AG09309 (cell line): Measurements from ENCODE around the gene CLRN3.

ENCODE experiments used
- DNase-seq: peaks from one replicate; pipeline ENCODE4 v3.0.0-alpha.2; 2010; ENCODE audit warnings: low read depth
- H3K4me3 ChIP-seq: 2 replicates; pipeline ENCODE4 v1.5.1; 2011; ENCODE audit warnings: mild to moderate bottlenecking, low read depth, low read length, moderate library complexity; ENCODE audit not compliant: control insufficient read depth
- CTCF ChIP-seq: IDR thresholded peaks from 2 replicates; pipeline ENCODE4 v1.5.1; 2011; ENCODE audit warnings: mild to moderate bottlenecking, low read depth, low read length, inconsistent platforms; ENCODE audit not compliant: insufficient read depth, control insufficient read depth; ENCODE audit errors: missing control alignments

Gene CLRN3

GRCh38 chr10:127836966-127837365, 55.8 kb downstream of the CLRN3 start:
- TF ChIP-seq CTCF: no peak
- no peak overlapping the region for H3K4me3 ChIP-seq
- DNase-seq: no peak

GRCh38 chr10:127836176-127836575, 56.6 kb downstream of the CLRN3 start:
- no peak for TF ChIP-seq CTCF
- no peak for DNase-seq
- H3K4me3 ChIP-seq: no peak overlapping the region

- no peak for TF ChIP-seq CTCF
- no peak overlapping the region for H3K4me3 ChIP-seq
- no peak for DNase-seq
These were observed 58.0 kb downstream of the CLRN3 start for GRCh38 chr10:127834791-127835190.

- no peak for TF ChIP-seq CTCF
- no peak for DNase-seq
These were observed 58.5 kb downstream of the CLRN3 start for GRCh38 chr10:127834221-127834620.

GRCh38 chr10:127833804-127834203, 58.9 kb downstream of the CLRN3 start:
- no peak for DNase-seq
- H3K4me3 ChIP-seq: no peak overlapping the region
- no peak for TF ChIP-seq CTCF

More at GRCh38 chr10:127834221-127834620, 58.5 kb downstream of the CLRN3 start:
- no peak overlapping the region for H3K4me3 ChIP-seq

- no peak for TF ChIP-seq CTCF
- no peak for DNase-seq
- H3K4me3 ChIP-seq: no peak overlapping the region; the same call in 1 of the 2 replicates
These were observed 60.2 kb downstream of the CLRN3 start for GRCh38 chr10:127832501-127832900.

- H3K4me3 ChIP-seq: no peak overlapping the region
- TF ChIP-seq CTCF: no peak
- DNase-seq: no peak
These were observed 62.3 kb downstream of the CLRN3 start for GRCh38 chr10:127830414-127830813.
